D341Med (cell line): Measurements from ENCODE around the gene IFT27.

Source experiments
- DNase-seq: peaks from one replicate; pipeline ENCODE4 v3.0.0; 2012; ENCODE audit warnings: low spot score

Gene IFT27

GRCh38 chr22:36724836-36725235 lies 51.1 kb downstream of the IFT27 start:
- no peak for DNase-seq

- DNase-seq, result no peak
These were observed 53.9 kb downstream of the IFT27 start for GRCh38 chr22:36722055-36722454.

- no peak for DNase-seq
These were observed 60.3 kb downstream of the IFT27 start for GRCh38 chr22:36715647-36716046.

GRCh38 chr22:36714110-36714509 lies 61.8 kb downstream of the IFT27 start:
- no peak for DNase-seq

- DNase-seq, result no peak
These were observed 62.5 kb downstream of the IFT27 start for GRCh38 chr22:36713436-36713835.
